ENCODE results near the gene FLNB. TPM values are rescaled to one million over a fixed set of nuclear protein-coding genes. Genes with fewer than 3 reads are reported as not detected.

Gene FLNB
- total and polyA plus RNA-seq, 10 of the 15 experiments (the other 5 are each of a cell fraction or from before 2014, with no cell fraction given), result 13.6 to 51.8 (median 26.4) TPM

DNA sequence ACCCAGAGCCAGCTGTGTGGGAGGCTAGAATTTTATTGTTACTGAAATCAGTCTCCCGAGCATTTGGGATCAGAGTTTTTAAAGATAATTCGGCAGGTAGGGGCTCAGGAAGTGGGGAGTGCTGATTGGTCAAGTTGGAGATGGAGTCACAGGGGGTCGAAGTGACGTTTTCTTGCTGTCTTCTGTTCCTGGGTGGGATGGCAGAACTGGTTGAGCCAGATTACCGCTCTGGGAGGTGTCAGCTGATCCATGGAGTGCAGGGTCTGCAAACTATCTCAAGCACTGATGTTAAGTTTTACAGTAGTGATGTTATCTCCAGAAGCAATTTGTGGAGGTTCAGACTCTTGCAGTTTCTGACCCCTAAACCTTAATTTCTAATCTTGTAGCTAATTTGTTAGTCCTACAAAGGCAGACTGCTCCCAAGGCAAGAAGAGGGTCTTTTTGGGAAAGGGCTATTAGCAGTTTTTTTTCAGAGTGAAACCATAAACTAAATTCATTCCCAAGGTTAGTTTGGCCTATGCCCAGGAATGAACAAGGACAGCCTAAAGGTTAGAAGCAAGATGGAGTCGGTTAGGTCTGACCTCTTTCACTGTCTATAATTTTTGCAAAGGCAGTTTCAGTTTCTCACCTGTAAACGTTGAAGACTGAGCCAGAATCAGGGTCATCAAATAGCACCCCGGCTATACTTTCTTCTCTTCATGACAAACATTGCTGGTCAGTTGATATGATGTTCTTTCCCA, 28.2 kb downstream of the FLNB start (continued):
- TF ChIP-seq NKRF (conservative IDR thresholded peaks at IDR 0.05) (no peak), POLR2A (IDR thresholded peaks at IDR 0.05; ENCODE audit: low read depth, low read length) (no peak), ATF2 (IDR thresholded peaks at IDR 0.05; ENCODE audit: low read length) (no peak), CHD1 (IDR thresholded peaks at IDR 0.05; ENCODE audit: low read depth, low read length) (no peak), POU2F2 (IDR thresholded peaks at IDR 0.05; ENCODE audit: borderline replicate concordance, low read depth, low read length) (no peak), ZSCAN29 (IDR thresholded peaks at IDR 0.05) (no peak)
- TF ChIP-seq, protein P1, sequence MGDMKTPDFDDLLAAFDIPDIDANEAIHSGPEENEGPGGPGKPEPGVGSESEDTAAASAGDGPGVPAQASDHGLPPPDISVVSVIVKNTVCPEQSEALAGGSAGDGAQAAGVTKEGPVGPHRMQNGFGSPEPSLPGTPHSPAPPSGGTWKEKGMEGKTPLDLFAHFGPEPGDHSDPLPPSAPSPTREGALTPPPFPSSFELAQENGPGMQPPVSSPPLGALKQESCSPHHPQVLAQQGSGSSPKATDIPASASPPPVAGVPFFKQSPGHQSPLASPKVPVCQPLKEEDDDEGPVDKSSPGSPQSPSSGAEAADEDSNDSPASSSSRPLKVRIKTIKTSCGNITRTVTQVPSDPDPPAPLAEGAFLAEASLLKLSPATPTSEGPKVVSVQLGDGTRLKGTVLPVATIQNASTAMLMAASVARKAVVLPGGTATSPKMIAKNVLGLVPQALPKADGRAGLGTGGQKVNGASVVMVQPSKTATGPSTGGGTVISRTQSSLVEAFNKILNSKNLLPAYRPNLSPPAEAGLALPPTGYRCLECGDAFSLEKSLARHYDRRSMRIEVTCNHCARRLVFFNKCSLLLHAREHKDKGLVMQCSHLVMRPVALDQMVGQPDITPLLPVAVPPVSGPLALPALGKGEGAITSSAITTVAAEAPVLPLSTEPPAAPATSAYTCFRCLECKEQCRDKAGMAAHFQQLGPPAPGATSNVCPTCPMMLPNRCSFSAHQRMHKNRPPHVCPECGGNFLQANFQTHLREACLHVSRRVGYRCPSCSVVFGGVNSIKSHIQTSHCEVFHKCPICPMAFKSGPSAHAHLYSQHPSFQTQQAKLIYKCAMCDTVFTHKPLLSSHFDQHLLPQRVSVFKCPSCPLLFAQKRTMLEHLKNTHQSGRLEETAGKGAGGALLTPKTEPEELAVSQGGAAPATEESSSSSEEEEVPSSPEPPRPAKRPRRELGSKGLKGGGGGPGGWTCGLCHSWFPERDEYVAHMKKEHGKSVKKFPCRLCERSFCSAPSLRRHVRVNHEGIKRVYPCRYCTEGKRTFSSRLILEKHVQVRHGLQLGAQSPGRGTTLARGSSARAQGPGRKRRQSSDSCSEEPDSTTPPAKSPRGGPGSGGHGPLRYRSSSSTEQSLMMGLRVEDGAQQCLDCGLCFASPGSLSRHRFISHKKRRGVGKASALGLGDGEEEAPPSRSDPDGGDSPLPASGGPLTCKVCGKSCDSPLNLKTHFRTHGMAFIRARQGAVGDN (IDR thresholded peaks at IDR 0.05), result peak; percentile 97
- TF ChIP-seq, protein P2, sequence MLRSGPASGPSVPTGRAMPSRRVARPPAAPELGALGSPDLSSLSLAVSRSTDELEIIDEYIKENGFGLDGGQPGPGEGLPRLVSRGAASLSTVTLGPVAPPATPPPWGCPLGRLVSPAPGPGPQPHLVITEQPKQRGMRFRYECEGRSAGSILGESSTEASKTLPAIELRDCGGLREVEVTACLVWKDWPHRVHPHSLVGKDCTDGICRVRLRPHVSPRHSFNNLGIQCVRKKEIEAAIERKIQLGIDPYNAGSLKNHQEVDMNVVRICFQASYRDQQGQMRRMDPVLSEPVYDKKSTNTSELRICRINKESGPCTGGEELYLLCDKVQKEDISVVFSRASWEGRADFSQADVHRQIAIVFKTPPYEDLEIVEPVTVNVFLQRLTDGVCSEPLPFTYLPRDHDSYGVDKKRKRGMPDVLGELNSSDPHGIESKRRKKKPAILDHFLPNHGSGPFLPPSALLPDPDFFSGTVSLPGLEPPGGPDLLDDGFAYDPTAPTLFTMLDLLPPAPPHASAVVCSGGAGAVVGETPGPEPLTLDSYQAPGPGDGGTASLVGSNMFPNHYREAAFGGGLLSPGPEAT (IDR thresholded peaks at IDR 0.05; ENCODE audit: low read depth), result no peak
- TF ChIP-seq, protein P3, sequence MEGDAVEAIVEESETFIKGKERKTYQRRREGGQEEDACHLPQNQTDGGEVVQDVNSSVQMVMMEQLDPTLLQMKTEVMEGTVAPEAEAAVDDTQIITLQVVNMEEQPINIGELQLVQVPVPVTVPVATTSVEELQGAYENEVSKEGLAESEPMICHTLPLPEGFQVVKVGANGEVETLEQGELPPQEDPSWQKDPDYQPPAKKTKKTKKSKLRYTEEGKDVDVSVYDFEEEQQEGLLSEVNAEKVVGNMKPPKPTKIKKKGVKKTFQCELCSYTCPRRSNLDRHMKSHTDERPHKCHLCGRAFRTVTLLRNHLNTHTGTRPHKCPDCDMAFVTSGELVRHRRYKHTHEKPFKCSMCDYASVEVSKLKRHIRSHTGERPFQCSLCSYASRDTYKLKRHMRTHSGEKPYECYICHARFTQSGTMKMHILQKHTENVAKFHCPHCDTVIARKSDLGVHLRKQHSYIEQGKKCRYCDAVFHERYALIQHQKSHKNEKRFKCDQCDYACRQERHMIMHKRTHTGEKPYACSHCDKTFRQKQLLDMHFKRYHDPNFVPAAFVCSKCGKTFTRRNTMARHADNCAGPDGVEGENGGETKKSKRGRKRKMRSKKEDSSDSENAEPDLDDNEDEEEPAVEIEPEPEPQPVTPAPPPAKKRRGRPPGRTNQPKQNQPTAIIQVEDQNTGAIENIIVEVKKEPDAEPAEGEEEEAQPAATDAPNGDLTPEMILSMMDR (IDR thresholded peaks at IDR 0.05 in 2 of 3, conservative IDR thresholded peaks at IDR 0.05 in 1 of 3; ENCODE audit: control insufficient read depth in 2 of 3, extremely low read depth in 1 of 3, insufficient read depth in 1 of 3, low read depth in 3 of 3, low read length in 3 of 3), result no peak

Measured in GM12878 (cell line).